HCT116 (cell line): ENCODE data around the gene ITGA11. TPM values are rescaled to one million over a fixed set of nuclear protein-coding genes. Genes with fewer than 3 reads are reported as not detected.

Source experiments
- ATAC-seq: fragments of 200-7000 bp; cut with Tn5 transposase; 2 replicates; pipeline ENCODE4 v1.9.1; 2020; ENCODE audit warnings: mild to moderate bottlenecking, moderate library complexity
- BruUV-seq: library from RNA; stranded (reverse); fragments of 400-500 nt; replicated peaks from 2 replicates; lab custom pipeline; 2021; lab: Mats Ljungman, UMichigan
- CTCF ChIA-PET: fragments of 300-600 bp; sonication (Branson Sonifier 250); formaldehyde crosslinking; loops from one replicate; lab custom pipeline; 2021; ENCODE audit warnings: antibody characterized with exemption; lab: Charles Lee
- POLR2A ChIA-PET: fragments of 300-600, 350-600 bp; sonication (Branson Sonifier 250); formaldehyde crosslinking; loops from one replicate; lab custom pipeline; 2021; ENCODE audit warnings: antibody characterized with exemption; lab: Charles Lee
- RAD21 ChIA-PET, 2 experiments: fragments of 300-600 bp; sonication (Branson Sonifier 250); formaldehyde crosslinking; loops; one replicate each; lab custom pipeline; 2023; ENCODE audit warnings: low total read pairs in 2 of 2; ENCODE audit not compliant: uncharacterized antibody in 2 of 2, unreplicated experiment in 2 of 2, low non-redundant PET in 1 of 2; lab: Charles Lee
- DNase-seq: peaks from one replicate; pipeline ENCODE4 v3.0.0-alpha.2; 2010; ENCODE audit warnings: low read depth, low spot score
- H2AFZ ChIP-seq: fragments of 200-600 bp; shearing (Covaris generic), sonication (generic); 2 replicates; pipeline ENCODE4 v1.6.1; 2017; ENCODE audit warnings: low read depth, mixed run types, mixed read lengths, antibody characterized with exemption, low read length; ENCODE audit not compliant: poor library complexity, severe bottlenecking
- H3K27ac ChIP-seq: 2 replicates; pipeline ENCODE4 v1.5.1; 2012; ENCODE audit warnings: low read depth, low read length
- H3K27me3 ChIP-seq: fragments of 200-600 bp; sonication (generic); 2 replicates; pipeline ENCODE4 v1.6.1; 2016; ENCODE audit warnings: mixed run types, low read length, mixed read lengths; ENCODE audit not compliant: insufficient read depth
- H3K36me3 ChIP-seq, 2 experiments: fragments of 200-500 bp in 1 of 2; fragments of 200-600 bp in 1 of 2; sonication (Bioruptor generic) in 1 of 2; sonication (generic) in 1 of 2; 2 replicates each; pipeline versions ENCODE4 v1.5.1 to v1.6.1; 2014 to 2016; ENCODE audit warnings: low read length in 2 of 2, inconsistent platforms in 1 of 2, mixed read lengths in 1 of 2, mixed run types in 1 of 2; ENCODE audit not compliant: insufficient read depth in 2 of 2, control insufficient read depth in 1 of 2
- H3K4me1 ChIP-seq, 2 experiments: fragments of 200-600 bp in 1 of 2; sonication (generic) in 1 of 2; 2 replicates each; pipeline versions ENCODE4 v1.5.1 to v1.6.1; 2012 to 2017; ENCODE audit warnings: low read length in 2 of 2, inconsistent platforms in 1 of 2, mild to moderate bottlenecking in 1 of 2, mixed read lengths in 1 of 2, mixed run types in 1 of 2, moderate library complexity in 1 of 2; ENCODE audit not compliant: insufficient read depth in 2 of 2, control insufficient read depth in 1 of 2
- H3K4me2 ChIP-seq: fragments of 200-600 bp; sonication (generic); 2 replicates; pipeline ENCODE4 v1.6.1; 2017; ENCODE audit warnings: mixed run types, low read length, mixed read lengths
- H3K4me3 ChIP-seq, 2 experiments: fragments of 200-600 bp in 1 of 2; sonication (generic) in 1 of 2; replicated peaks in 1 of 2; 2 replicates each; pipeline ENCODE4 v1.5.1; 2011 to 2016; ENCODE audit warnings: low read length in 2 of 2, control low read depth in 1 of 2, low read depth in 1 of 2, mild to moderate bottlenecking in 1 of 2, mixed read lengths in 1 of 2, mixed run types in 1 of 2
- H3K79me2 ChIP-seq: fragments of 200-600 bp; sonication (generic); 2 replicates; pipeline ENCODE4 v1.6.1; 2017; ENCODE audit warnings: mild to moderate bottlenecking, mixed run types, low read length, moderate library complexity, mixed read lengths; ENCODE audit not compliant: insufficient read depth
- H3K9ac ChIP-seq: fragments of 200-600 bp; sonication (generic); 2 replicates; pipeline ENCODE4 v1.6.1; 2016; ENCODE audit warnings: low read length, mixed read lengths
- H3K9me2 ChIP-seq: fragments of 200-600 bp; sonication (generic), shearing (Covaris generic); 2 replicates; pipeline ENCODE4 v1.6.1; 2017; ENCODE audit warnings: mixed run types, mild to moderate bottlenecking, moderate library complexity; ENCODE audit not compliant: insufficient read depth
- H3K9me3 ChIP-seq, 2 experiments: fragments of 200-500 bp in 1 of 2; fragments of 200-600 bp in 1 of 2; sonication (Bioruptor generic) in 1 of 2; sonication (generic) in 1 of 2; 2 replicates each; pipeline ENCODE4 v1.6.1; 2014 to 2017; ENCODE audit warnings: low read length in 2 of 2, mixed read lengths in 2 of 2, inconsistent platforms in 1 of 2, low read depth in 1 of 2, mild to moderate bottlenecking in 1 of 2, mixed run types in 1 of 2, moderate library complexity in 1 of 2; ENCODE audit not compliant: control insufficient read depth in 1 of 2, insufficient read depth in 1 of 2
- H4K20me1 ChIP-seq: fragments of 200-600 bp; sonication (generic), shearing (Covaris generic); 2 replicates; pipeline ENCODE4 v1.6.1; 2017; ENCODE audit warnings: mixed run types, mild to moderate bottlenecking, moderate library complexity; ENCODE audit not compliant: insufficient read depth
- ATF3 ChIP-seq: IDR thresholded peaks from 2 replicates; pipeline ENCODE4 v1.6.1; 2012
- CBX3 ChIP-seq: IDR thresholded peaks from 2 replicates; pipeline ENCODE4 v1.6.1; 2012; ENCODE audit warnings: low read depth
- CTCF ChIP-seq, 3 experiments: fragments of 200-600 bp in 1 of 3; sonication (generic) in 1 of 3; IDR thresholded peaks in 2 of 3; conservative IDR thresholded peaks in 1 of 3; 2 replicates each; pipeline ENCODE4 v1.5.1; 2012 to 2017; ENCODE audit warnings: low read depth in 2 of 3, low read length in 2 of 3, antibody characterized with exemption in 1 of 3, borderline replicate concordance in 1 of 3, control low read depth in 1 of 3, mild to moderate bottlenecking in 1 of 3, mixed read lengths in 1 of 3, mixed run types in 1 of 3, moderate library complexity in 1 of 3; ENCODE audit not compliant: insufficient read depth in 1 of 3
- EGR1 ChIP-seq: IDR thresholded peaks from 2 replicates; pipeline ENCODE4 v1.6.1; 2012; ENCODE audit warnings: low read depth
- ELF1 ChIP-seq: IDR thresholded peaks from 2 replicates; pipeline ENCODE4 v1.6.1; 2012; ENCODE audit warnings: low read depth, borderline replicate concordance
- EZH2 ChIP-seq: fragments of 200-600 bp; sonication (generic); IDR thresholded peaks from 2 replicates; pipeline ENCODE4 v1.6.1; 2017; ENCODE audit warnings: antibody characterized with exemption, mixed run types
- EZH2phosphoT487 ChIP-seq: fragments of 200-600 bp; IDR thresholded peaks from 2 replicates; pipeline ENCODE4 v1.6.1; 2018; ENCODE audit warnings: antibody characterized with exemption, borderline replicate concordance
- FOSL1 ChIP-seq: IDR thresholded peaks from 2 replicates; pipeline ENCODE4 v1.6.1; 2012; ENCODE audit warnings: low read depth
- JUND ChIP-seq: IDR thresholded peaks from 2 replicates; pipeline ENCODE4 v1.6.1; 2012
- POLR2A ChIP-seq: IDR thresholded peaks from 2 replicates; pipeline ENCODE4 v1.7.0; 2011; ENCODE audit warnings: borderline replicate concordance; ENCODE audit not compliant: insufficient read depth, insufficient read length; ENCODE audit errors: extremely low read depth
- POLR2AphosphoS5 ChIP-seq: IDR thresholded peaks from 2 replicates; pipeline ENCODE4 v1.6.1; 2011; ENCODE audit warnings: mild to moderate bottlenecking, low read depth, low read length, moderate library complexity
- RAD21 ChIP-seq: IDR thresholded peaks from 2 replicates; pipeline ENCODE4 v1.6.1; 2012; ENCODE audit warnings: low read depth, mild to moderate bottlenecking
- SRF ChIP-seq: IDR thresholded peaks from 2 replicates; pipeline ENCODE4 v1.6.1; 2012; ENCODE audit warnings: low read depth
- TCF7L2 ChIP-seq: IDR thresholded peaks from 2 replicates; pipeline ENCODE4 v1.7.0; 2011; ENCODE audit warnings: borderline replicate concordance, inconsistent platforms; ENCODE audit not compliant: insufficient read depth, insufficient read length; ENCODE audit errors: extremely low read depth
- ZFX ChIP-seq: fragments of 450-650 bp; IDR thresholded peaks from 2 replicates; pipeline ENCODE4 v1.6.1; 2017
- intact Hi-C: fragments of 100-400 bp; cut with micrococcal nuclease; formaldehyde crosslinking; loops from 2 replicates; pipeline ENCODE4 v1.10.0; 2022
- total RNA-seq: library from RNA; stranded (reverse); gene quantifications from one replicate; pipeline ENCODE4 v1.2.1, GENCODE V29; 2021; ENCODE audit not compliant: unreplicated experiment

The ITGA11 gene
- total RNA-seq, 1 experiment from 2014 or later = not detected

DNA sequence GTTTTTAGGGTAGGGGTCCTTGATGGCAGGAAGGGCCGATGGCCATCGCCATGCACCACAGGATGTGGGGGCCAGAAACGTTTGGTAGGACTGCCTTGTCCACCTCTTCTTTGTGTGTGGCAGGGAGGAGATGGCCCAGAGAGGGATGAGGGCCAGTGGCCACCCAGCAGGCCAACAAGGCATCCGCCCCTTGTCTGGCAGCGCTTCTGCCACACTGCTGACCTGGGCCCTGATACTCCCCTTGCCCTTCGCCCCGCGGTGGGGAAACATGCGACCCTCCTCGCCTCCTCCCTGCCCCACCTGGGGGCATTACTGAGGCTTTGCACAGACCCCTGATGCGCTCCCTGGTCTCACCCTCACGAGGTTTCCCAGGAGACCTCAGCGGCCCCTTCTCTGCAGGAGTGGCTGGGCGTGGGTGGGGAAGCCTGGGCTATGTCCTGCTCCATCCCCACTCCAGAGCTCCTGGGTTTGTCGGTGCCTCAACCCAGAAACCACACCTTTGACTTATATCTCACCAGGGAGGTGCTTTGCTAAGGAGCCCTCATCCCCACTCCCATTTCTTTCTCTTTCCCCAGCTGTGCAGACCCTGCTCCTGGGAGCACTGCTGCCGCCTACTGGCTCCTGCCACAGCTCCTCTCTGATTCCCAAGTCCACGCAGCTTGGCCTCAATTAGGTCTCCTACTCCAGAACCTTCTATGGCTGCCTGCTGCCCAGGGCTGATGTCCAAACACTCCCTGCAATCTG lies 115.7 kb downstream of the ITGA11 start:
- H3K4me3 ChIP-seq = no peak overlapping the region
- DNase-seq (no peak), ATAC-seq (peak; percentile 81)
- POLR2A ChIA-PET = no interaction called here
- BruUV-seq = no TSS peak
- no peaks in the 10 kb centered on the region for H3K4me1 ChIP-seq
- RAD21 ChIA-PET = interaction anchor here in 1 of 2 experiments (0.9 kb wide), 1 partner anchor 63 kb away, joined by 3 read pairs; no protein-coding TSS in a partner anchor
- peak in 2 of 3 experiments; percentile 47 to 65; a peak in 4 of 6 replicates for TF ChIP-seq CTCF (IDR thresholded peaks at IDR 0.05 in 2 of 3, conservative IDR thresholded peaks at IDR 0.05 in 1 of 3; ENCODE audit: borderline replicate concordance in 1 of 3, insufficient read depth in 1 of 3, low read depth in 2 of 3, low read length in 2 of 3)
- TF ChIP-seq RAD21 = peak; percentile 38; the same call in 1 of the 2 replicates
- TF ChIP-seq CBX3 = no peak
- no peaks in the 10 kb centered on the region for H3K36me3 ChIP-seq
- H3K27me3 ChIP-seq = no peaks in the 10 kb centered on the region
- no peak overlapping the region for H3K9ac ChIP-seq
- H4K20me1 ChIP-seq = no peaks in the 10 kb centered on the region
- CTCF ChIA-PET = interaction anchor here (0.9 to 3.4 kb wide), 2 partner anchors 10 to 234 kb away, joined by 4 to 17 read pairs; no protein-coding TSS in a partner anchor
- H3K9me2 ChIP-seq = no peaks in the 10 kb centered on the region
- no peak overlapping the region for H3K4me2 ChIP-seq
- H2AFZ ChIP-seq = no peak overlapping the region
- H3K27ac ChIP-seq = no peak overlapping the region
- intact Hi-C loops = no loop called here
- H3K9me3 ChIP-seq = no peaks in the 10 kb centered on the region
- H3K79me2 ChIP-seq = no peaks in the 10 kb centered on the region

DNA sequence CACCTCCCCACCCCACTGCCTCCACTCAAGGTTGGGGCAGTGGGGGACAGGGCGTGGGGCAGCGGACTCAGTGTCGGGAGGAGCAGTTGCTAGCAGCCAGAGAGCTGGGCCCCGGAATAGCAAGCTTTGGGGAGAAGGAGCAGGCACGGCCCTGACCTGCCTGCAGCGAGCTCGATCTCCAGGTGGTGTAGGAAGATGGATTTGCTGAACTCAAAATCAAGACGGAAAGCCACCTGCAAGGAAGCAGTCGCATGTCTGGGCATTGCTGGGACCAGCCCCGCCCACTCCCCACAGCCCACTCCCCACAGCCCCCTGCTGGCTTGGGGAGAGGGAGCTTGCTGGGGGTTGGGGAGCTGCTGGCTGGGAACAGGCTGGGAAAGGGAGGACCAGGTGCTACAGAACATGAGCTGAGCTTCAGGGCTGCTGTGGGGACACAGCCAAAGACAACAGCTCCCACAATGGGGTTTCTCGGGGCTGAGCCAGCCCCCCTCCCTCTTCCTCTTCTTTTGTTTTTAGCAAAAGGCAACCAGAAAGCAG lies 116.4 kb downstream of the ITGA11 start:
- no peaks in the 10 kb centered on the region for H3K36me3 ChIP-seq
- no peak overlapping the region for H2AFZ ChIP-seq
- H3K9ac ChIP-seq = no peak overlapping the region
- H3K9me2 ChIP-seq = no peaks in the 10 kb centered on the region
- H3K9me3 ChIP-seq = no peaks in the 10 kb centered on the region
- H3K79me2 ChIP-seq = no peaks in the 10 kb centered on the region
- no peak for DNase-seq
- no peak overlapping the region for H3K27ac ChIP-seq
- no peak for ATAC-seq
- H3K4me3 ChIP-seq = no peak overlapping the region
- POLR2A ChIA-PET = no interaction called here
- intact Hi-C loops = no loop called here
- no peaks in the 10 kb centered on the region for H4K20me1 ChIP-seq
- H3K27me3 ChIP-seq = no peaks in the 10 kb centered on the region
- no peaks in the 10 kb centered on the region for H3K4me1 ChIP-seq
- H3K4me2 ChIP-seq = no peak overlapping the region
- CTCF ChIA-PET = interaction anchor here (3.4 kb wide), 1 partner anchor 9 kb away, joined by 17 read pairs; no protein-coding TSS in a partner anchor
- RAD21 ChIA-PET = no interaction called here
- no TSS peak for BruUV-seq
- no peak for TF ChIP-seq ZFX
- no peak for TF ChIP-seq POLR2A
- TF ChIP-seq ELF1 = no peak
- no peak for TF ChIP-seq ATF3
- TF ChIP-seq FOSL1 = no peak
- TF ChIP-seq EZH2 = no peak
- TF ChIP-seq CBX3 = no peak
- TF ChIP-seq EZH2phosphoT487 = no peak
- no peak for TF ChIP-seq EGR1
- TF ChIP-seq JUND = no peak
- no peak for TF ChIP-seq POLR2AphosphoS5
- no peak for TF ChIP-seq TCF7L2
- no peak for TF ChIP-seq SRF
